ENCODE results near the gene RASL10A.

The RASL10A gene

DNA sequence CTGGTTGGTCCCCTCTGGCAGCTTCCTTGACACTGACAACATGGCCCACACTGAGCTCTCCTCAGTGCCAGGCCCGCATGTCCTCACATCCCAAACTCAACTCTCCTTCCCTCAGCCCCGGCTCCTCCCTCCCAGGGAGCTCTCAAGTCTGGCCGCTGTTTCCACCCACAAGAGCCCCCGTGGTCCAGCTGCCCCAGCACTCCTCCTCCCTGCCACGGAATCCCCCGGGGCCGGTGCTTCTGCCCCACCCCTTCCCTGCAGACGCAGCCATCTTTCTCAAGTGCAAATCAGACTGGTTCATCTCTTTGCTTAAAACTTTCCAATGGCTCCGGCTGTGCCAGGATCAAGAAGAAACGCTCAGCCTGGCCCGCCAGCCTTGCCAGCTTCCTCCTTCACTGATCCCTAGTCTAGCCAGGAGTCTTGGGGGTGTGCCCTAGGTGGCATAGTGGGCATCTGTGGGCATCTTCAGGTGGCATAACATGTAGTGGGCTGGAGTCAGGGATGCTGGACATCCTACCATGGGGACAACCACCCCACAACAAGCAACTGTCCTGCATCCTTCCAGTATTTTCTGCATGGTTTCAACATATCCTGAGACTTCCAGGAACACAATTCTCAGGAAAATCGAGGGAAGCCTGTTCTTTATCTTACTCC lies 22.3 kb upstream of the RASL10A start:
- Histone ChIP-seq H3K9ac (ENCODE audit: low read depth, low read length) (no peak overlapping the region), H3K27ac (ENCODE audit: low read depth, low read length) (no peak overlapping the region), H3K4me1 (ENCODE audit: control insufficient read depth, insufficient read depth, low read length) (no peaks in the 10 kb centered on the region), H3K27me3 (ENCODE audit: control insufficient read depth, insufficient read depth, low read length) (no peaks in the 10 kb centered on the region), H3K4me3 (ENCODE audit: low read depth, low read length) (no peak overlapping the region), H3K36me3 (ENCODE audit: control insufficient read depth, insufficient read depth, low read length) (peaks cover 74% of the 10 kb centered on the region), H3K9me3 (ENCODE audit: control insufficient read depth, insufficient read depth, low read length) (no peaks in the 10 kb centered on the region)

DNA sequence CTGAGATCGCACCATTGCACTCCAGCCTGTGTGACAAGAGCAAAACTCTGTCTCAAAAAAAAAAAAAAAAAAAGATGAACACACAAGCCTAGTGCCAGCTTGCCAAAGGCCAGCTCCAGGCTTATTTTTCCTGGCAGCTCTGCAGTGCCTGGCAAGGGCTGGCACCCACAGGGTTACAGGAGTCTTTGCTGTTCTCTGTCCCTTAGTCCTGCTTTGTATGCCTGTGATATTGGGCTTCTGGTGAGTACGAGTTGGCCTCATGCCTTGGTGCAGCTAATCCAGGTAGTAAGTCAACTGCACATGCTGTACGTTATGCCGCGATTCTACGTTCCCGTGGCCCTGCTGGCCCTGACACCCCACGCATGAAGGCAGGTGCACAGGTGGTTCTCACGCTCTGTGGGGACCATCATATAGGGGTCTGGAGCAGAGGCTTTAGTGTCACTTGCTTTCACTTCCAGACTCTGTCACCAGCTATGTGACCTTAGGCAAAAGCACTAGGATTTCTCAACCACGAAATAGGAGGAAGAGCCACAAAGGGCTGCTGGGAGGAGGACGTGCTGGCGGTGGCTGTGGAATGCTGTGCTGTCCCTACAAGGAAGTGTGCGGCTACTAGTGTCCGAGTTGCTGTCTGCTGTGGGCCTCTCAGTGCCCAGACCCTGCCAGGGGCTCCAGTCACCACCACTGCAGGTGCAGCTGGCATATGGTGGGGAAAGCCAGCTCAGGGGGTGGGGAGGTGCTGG lies 21.4 kb upstream of the RASL10A start:
- Histone ChIP-seq H3K9ac (ENCODE audit: low read depth, low read length) (no peak overlapping the region), H3K9me3 (ENCODE audit: control insufficient read depth, insufficient read depth, low read length) (no peaks in the 10 kb centered on the region)

DNA sequence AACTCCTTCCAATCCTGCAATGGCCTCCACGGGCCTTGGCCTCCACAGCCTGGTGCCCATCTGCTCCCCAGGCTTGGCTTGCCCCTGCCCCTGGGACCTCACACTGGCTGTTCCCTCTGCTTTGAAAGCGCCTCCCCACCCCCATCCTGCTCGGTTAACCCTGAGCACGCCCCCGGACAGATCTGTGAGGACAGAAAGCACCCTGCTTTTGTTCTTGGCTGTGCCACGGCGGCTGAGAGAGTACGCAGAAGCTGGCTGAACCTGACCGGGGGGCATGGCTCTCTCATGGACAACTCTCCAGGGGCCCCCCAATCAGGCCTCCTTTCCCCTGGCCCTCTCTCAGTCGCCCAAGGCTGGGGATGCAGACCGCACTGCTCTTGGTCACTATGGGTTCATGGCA lies 20.2 kb upstream of the RASL10A start:
- H3K4me3 ChIP-seq (ENCODE audit: low read depth, low read length): no peak overlapping the region
- H3K27me3 ChIP-seq (ENCODE audit: control insufficient read depth, insufficient read depth, low read length): no peaks in the 10 kb centered on the region
- H3K36me3 ChIP-seq (ENCODE audit: control insufficient read depth, insufficient read depth, low read length): peaks cover 67% of the 10 kb centered on the region
- no peak overlapping the region for H3K27ac ChIP-seq (ENCODE audit: low read depth, low read length)
- no peaks in the 10 kb centered on the region for H3K4me1 ChIP-seq (ENCODE audit: control insufficient read depth, insufficient read depth, low read length)
- H3K9ac ChIP-seq (ENCODE audit: low read depth, low read length): no peak overlapping the region
- no peaks in the 10 kb centered on the region for H3K9me3 ChIP-seq (ENCODE audit: control insufficient read depth, insufficient read depth, low read length)

More for the DNA sequence above, 21.4 kb upstream of the RASL10A start:
- Histone ChIP-seq H3K27ac (ENCODE audit: low read depth, low read length) (no peak overlapping the region), H3K36me3 (ENCODE audit: control insufficient read depth, insufficient read depth, low read length) (peaks cover 70% of the 10 kb centered on the region), H3K4me1 (ENCODE audit: control insufficient read depth, insufficient read depth, low read length) (no peaks in the 10 kb centered on the region), H3K4me3 (ENCODE audit: low read depth, low read length) (no peak overlapping the region), H3K27me3 (ENCODE audit: control insufficient read depth, insufficient read depth, low read length) (no peaks in the 10 kb centered on the region)

DNA sequence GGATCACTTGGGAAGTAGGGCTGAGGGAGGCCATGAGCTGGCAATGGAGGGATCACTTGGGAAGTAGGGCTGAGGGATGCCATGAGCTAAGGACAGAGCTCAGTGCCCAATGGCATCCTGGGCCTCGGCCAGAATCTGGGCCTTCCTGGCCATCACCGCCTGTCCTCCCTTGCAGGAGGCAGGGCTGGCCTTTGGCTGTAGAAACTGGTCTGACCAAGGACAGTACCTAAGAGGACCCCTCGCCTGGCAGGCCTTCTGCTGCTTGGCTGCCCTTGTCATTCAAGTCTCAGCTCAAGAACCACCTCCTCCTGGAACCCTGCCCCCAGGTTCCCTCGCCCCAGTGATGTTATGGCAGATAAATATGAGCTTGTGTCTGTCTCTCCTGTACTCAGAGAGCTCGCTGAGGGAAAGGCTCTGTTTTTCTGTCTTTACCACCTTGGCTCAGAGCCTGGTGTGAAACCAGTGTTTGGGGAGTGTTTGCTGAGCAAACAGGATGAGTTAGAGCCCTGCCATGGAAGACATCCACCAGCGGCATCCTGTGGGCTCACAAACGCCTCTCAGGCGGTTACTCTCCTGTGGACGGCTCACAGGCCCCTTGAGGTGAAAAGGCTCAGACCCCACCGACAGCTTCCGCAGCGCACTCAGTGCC lies 19.3 kb upstream of the RASL10A start:
- H3K36me3 ChIP-seq (ENCODE audit: control insufficient read depth, insufficient read depth, low read length): peaks cover 67% of the 10 kb centered on the region
- H3K4me1 ChIP-seq (ENCODE audit: control insufficient read depth, insufficient read depth, low read length): no peaks in the 10 kb centered on the region
- no peak overlapping the region for H3K4me3 ChIP-seq (ENCODE audit: low read depth, low read length)
- H3K9ac ChIP-seq (ENCODE audit: low read depth, low read length): no peak overlapping the region
- H3K27ac ChIP-seq (ENCODE audit: low read depth, low read length): no peak overlapping the region
- H3K9me3 ChIP-seq (ENCODE audit: control insufficient read depth, insufficient read depth, low read length): no peaks in the 10 kb centered on the region
- no peaks in the 10 kb centered on the region for H3K27me3 ChIP-seq (ENCODE audit: control insufficient read depth, insufficient read depth, low read length)

DNA sequence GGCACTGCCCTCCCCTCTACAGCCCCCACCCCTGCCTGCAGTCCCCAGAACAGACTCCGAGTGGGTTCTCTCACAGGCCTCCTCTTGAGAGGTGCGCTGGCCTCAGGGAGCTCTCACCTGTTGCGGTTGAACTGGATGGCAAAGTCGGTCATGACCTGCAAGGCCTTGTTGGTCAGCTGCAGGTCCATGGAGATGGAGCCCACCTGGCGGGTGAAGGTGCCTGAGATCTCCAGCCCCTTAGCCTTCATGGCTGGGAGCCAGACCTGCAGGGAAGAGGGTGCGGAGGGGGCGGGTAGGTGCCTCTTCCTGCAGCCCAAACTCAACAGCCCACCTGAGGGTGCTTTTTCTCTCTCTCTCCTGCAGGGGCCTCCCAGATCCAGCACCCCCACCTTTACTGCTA lies 18.7 kb upstream of the RASL10A start:
- Histone ChIP-seq H3K27ac (ENCODE audit: low read depth, low read length) (no peak overlapping the region), H3K9ac (ENCODE audit: low read depth, low read length) (no peak overlapping the region), H3K9me3 (ENCODE audit: control insufficient read depth, insufficient read depth, low read length) (no peaks in the 10 kb centered on the region), H3K4me1 (ENCODE audit: control insufficient read depth, insufficient read depth, low read length) (no peaks in the 10 kb centered on the region), H3K36me3 (ENCODE audit: control insufficient read depth, insufficient read depth, low read length) (peaks cover 70% of the 10 kb centered on the region), H3K27me3 (ENCODE audit: control insufficient read depth, insufficient read depth, low read length) (no peaks in the 10 kb centered on the region), H3K4me3 (ENCODE audit: low read depth, low read length) (no peak overlapping the region)

DNA sequence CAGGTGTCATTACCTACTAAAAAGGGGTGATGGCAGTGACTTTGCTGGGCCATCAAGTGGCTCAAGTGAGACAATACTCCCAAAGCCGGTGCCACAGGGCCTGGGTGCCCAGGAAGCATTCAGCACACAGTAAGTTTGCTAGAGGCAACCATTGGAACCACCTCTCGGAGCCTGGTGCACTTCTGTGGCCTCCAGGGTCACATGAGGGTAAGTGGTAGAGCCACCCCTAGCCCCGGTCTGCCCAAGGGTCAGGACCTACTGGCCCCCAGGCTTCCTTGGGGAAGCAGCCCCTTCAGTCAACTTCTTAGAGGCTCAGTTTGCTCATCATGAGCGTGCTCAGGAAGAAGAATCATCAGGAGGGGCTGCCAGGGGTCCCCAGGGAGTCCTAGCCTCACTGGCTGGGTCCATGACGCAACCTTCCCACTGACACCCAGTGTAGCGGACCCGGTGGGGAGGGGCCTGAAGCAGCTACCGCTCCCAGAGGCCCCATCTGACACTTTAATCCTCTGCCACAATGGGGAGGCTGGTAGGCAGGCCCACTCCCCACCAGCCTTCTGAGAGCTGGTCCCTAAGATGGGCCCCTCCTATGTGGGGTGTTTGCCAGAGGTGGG lies 17.5 kb upstream of the RASL10A start:
- H3K9ac ChIP-seq (ENCODE audit: low read depth, low read length): no peak overlapping the region
- no peaks in the 10 kb centered on the region for H3K4me1 ChIP-seq (ENCODE audit: control insufficient read depth, insufficient read depth, low read length)
- H3K27me3 ChIP-seq (ENCODE audit: control insufficient read depth, insufficient read depth, low read length): no peaks in the 10 kb centered on the region
- peaks cover 63% of the 10 kb centered on the region for H3K36me3 ChIP-seq (ENCODE audit: control insufficient read depth, insufficient read depth, low read length)
- no peak overlapping the region for H3K27ac ChIP-seq (ENCODE audit: low read depth, low read length)
- H3K4me3 ChIP-seq (ENCODE audit: low read depth, low read length): no peak overlapping the region
- H3K9me3 ChIP-seq (ENCODE audit: control insufficient read depth, insufficient read depth, low read length): no peaks in the 10 kb centered on the region

DNA sequence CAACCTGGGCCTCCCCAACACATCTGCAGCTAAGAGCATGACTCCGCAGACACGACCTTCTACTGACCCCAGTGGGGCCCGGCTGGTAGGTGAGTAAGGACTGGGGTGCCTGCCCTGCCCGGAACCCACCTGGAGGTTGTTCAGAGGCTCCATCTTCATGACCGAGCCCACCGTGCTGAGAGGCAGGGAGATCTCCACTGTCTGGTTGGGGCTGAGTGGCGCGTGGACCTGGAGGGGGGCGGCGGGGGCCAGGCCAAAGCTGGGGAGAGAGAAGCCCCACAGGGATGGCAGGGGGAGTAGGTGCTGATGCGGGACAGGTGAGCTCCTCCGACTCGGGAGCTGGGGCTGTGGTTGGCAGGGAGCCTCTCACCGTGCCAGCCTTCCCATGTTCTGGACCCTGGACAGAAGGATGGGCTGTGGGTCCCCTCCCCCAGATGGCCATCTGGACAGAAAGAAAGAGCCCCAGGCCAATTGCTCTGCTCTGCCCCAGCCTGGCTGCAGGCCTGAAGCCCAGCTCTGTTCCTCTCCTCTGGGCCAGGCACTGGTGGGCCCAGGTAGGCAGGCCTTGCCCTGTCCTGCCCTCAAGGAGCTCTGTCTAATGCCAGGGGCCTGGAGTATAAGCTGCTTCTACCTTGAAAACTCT lies 16.3 kb upstream of the RASL10A start:
- H3K36me3 ChIP-seq (ENCODE audit: control insufficient read depth, insufficient read depth, low read length): peaks cover 57% of the 10 kb centered on the region
- H3K9me3 ChIP-seq (ENCODE audit: control insufficient read depth, insufficient read depth, low read length): no peaks in the 10 kb centered on the region

DNA sequence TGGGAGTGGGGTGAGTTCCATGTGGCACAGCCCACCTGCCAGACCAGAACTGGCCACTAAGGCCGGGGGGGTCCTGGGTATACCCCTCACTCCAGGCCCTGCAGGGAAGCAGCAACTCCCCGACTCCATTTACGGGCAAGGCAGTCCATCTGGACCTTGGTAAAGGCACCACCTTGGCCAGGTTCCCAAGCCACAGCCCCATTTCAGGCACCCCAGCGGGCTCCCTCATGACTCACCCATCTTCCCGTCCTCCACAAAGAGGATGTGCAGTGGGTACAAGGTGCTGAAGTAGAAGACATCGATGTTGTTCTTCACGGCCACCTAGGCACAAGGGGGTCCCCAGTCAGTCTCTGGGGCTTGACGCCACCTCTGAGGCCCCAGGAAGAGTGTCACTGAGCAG lies 15.7 kb upstream of the RASL10A start:
- H3K4me1 ChIP-seq (ENCODE audit: control insufficient read depth, insufficient read depth, low read length): no peaks in the 10 kb centered on the region
- no peak overlapping the region for H3K9ac ChIP-seq (ENCODE audit: low read depth, low read length)
- H3K9me3 ChIP-seq (ENCODE audit: control insufficient read depth, insufficient read depth, low read length): no peaks in the 10 kb centered on the region
- no peak overlapping the region for H3K4me3 ChIP-seq (ENCODE audit: low read depth, low read length)
- H3K36me3 ChIP-seq (ENCODE audit: control insufficient read depth, insufficient read depth, low read length): peaks cover 53% of the 10 kb centered on the region
- no peak overlapping the region for H3K27ac ChIP-seq (ENCODE audit: low read depth, low read length)
- H3K27me3 ChIP-seq (ENCODE audit: control insufficient read depth, insufficient read depth, low read length): no peaks in the 10 kb centered on the region

More for the DNA sequence above, 16.3 kb upstream of the RASL10A start:
- Histone ChIP-seq H3K27ac (ENCODE audit: low read depth, low read length) (no peak overlapping the region), H3K9ac (ENCODE audit: low read depth, low read length) (no peak overlapping the region), H3K4me1 (ENCODE audit: control insufficient read depth, insufficient read depth, low read length) (no peaks in the 10 kb centered on the region), H3K4me3 (ENCODE audit: low read depth, low read length) (no peak overlapping the region), H3K27me3 (ENCODE audit: control insufficient read depth, insufficient read depth, low read length) (no peaks in the 10 kb centered on the region)

DNA sequence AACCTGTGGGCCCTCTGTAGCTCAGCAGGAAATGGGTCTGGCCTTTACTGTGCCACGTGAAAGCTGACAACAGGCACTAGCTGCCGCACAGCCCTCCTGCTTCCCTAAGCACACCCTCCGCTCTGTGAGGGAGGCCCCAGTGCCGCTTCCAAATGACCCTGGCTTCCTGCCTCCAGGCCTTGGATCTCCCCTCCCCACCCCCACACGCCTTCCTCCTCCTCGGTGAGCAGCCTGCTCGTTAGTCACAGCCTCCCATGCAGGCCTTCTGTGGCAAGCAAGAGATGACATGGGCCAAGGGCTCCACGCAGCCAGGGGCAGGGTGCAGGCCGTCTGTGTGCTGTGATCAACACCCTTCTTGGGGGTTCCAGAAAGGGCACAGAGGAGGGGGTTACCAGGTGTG lies 15.3 kb upstream of the RASL10A start:
- H3K9me3 ChIP-seq (ENCODE audit: control insufficient read depth, insufficient read depth, low read length): no peaks in the 10 kb centered on the region
- no peak overlapping the region for H3K9ac ChIP-seq (ENCODE audit: low read depth, low read length)
- no peak overlapping the region for H3K4me3 ChIP-seq (ENCODE audit: low read depth, low read length)
- H3K27me3 ChIP-seq (ENCODE audit: control insufficient read depth, insufficient read depth, low read length): no peaks in the 10 kb centered on the region
- H3K36me3 ChIP-seq (ENCODE audit: control insufficient read depth, insufficient read depth, low read length): peaks cover 50% of the 10 kb centered on the region
- H3K27ac ChIP-seq (ENCODE audit: low read depth, low read length): no peak overlapping the region
- H3K4me1 ChIP-seq (ENCODE audit: control insufficient read depth, insufficient read depth, low read length): no peaks in the 10 kb centered on the region

DNA sequence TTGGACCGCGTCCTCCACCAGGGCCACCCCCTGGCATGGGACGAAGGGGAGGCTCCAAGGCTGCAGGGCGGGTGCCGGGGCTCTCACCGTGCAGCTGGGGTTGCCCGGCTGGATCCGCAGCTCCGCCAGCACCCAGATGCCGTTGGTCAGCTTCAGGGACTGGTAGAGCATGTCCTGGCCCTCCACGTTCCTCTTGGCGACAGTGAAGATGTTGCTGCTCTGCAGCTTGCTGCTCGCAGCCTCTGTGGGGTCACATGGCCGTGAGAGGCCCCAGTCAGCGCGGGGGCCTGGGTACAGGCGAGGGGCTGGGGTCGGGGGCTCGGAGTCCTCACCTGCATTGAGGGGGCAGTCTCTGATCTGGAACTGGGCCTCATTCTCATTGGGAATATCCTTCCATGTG lies 14.8 kb upstream of the RASL10A start:
- no peak overlapping the region for H3K9ac ChIP-seq (ENCODE audit: low read depth, low read length)
- H3K4me3 ChIP-seq (ENCODE audit: low read depth, low read length): no peak overlapping the region
- no peak overlapping the region for H3K27ac ChIP-seq (ENCODE audit: low read depth, low read length)
- H3K27me3 ChIP-seq (ENCODE audit: control insufficient read depth, insufficient read depth, low read length): no peaks in the 10 kb centered on the region
- H3K9me3 ChIP-seq (ENCODE audit: control insufficient read depth, insufficient read depth, low read length): no peaks in the 10 kb centered on the region
- H3K36me3 ChIP-seq (ENCODE audit: control insufficient read depth, insufficient read depth, low read length): peaks cover 45% of the 10 kb centered on the region
- H3K4me1 ChIP-seq (ENCODE audit: control insufficient read depth, insufficient read depth, low read length): no peaks in the 10 kb centered on the region

Data from HUES48 (cell line).